WTC11 (cell line): ENCODE results near the gene FSTL1. TPM values are rescaled to one million over a fixed set of nuclear protein-coding genes. Genes with fewer than 3 reads are reported as not detected.

Experiments
- ATAC-seq: fragments of 200-7000 bp; cut with Tn5 transposase; 2 replicates; pipeline ENCODE4 v1.10.0; 2021; ENCODE audit warnings: mild to moderate bottlenecking, moderate library complexity
- CTCF ChIA-PET: fragments of 300-600 bp; sonication (Branson Sonifier 250); formaldehyde crosslinking; loops from one replicate; lab custom pipeline; 2021; ENCODE audit warnings: antibody characterized with exemption; lab: Charles Lee
- POLR2A ChIA-PET: fragments of 350-600 bp; sonication (Branson Sonifier 250); formaldehyde crosslinking; loops from one replicate; lab custom pipeline; 2021; ENCODE audit warnings: antibody characterized with exemption; lab: Charles Lee
- DNase-seq: peaks from one replicate; pipeline ENCODE4 v3.0.0; 2021; ENCODE audit warnings: low spot score
- H3K27ac Mint-ChIP-seq: 2 replicates; pipeline ENCODE4 v1.8.0; 2021; ENCODE audit warnings: mixed read lengths
- H3K27me3 Mint-ChIP-seq: 2 replicates; pipeline ENCODE4 v1.8.0; 2021; ENCODE audit warnings: low read depth, mild to moderate bottlenecking, moderate library complexity, mixed read lengths
- H3K36me3 Mint-ChIP-seq: 2 replicates; pipeline ENCODE4 v1.8.0; 2021; ENCODE audit warnings: mixed read lengths
- H3K4me1 Mint-ChIP-seq: 2 replicates; pipeline ENCODE4 v1.8.0; 2022; ENCODE audit warnings: mixed read lengths
- H3K4me3 Mint-ChIP-seq: 2 replicates; pipeline ENCODE4 v1.8.0; 2021; ENCODE audit warnings: mild to moderate bottlenecking, moderate library complexity, mixed read lengths
- H3K9me3 Mint-ChIP-seq: 2 replicates; pipeline ENCODE4 v1.8.0; 2021; ENCODE audit warnings: mixed read lengths
- CBFB ChIP-seq: sonication (generic); formaldehyde crosslinking; IDR thresholded peaks from 2 replicates; pipeline ENCODE4 v1.8.1; 2022; ENCODE audit warnings: mild to moderate bottlenecking, low read depth, missing genetic modification reagents
- CREM ChIP-seq: sonication (generic); formaldehyde crosslinking; IDR thresholded peaks from 2 replicates; pipeline ENCODE4 v1.8.1; 2022; ENCODE audit warnings: mild to moderate bottlenecking, missing genetic modification reagents, moderate library complexity
- E2F4 ChIP-seq: sonication (generic); formaldehyde crosslinking; IDR thresholded peaks from 2 replicates; pipeline ENCODE4 v1.8.1; 2022; ENCODE audit warnings: low read depth, mild to moderate bottlenecking, moderate library complexity, missing genetic modification reagents, borderline replicate concordance
- ERG ChIP-seq: fragments of 250-450 bp; sonication (Bioruptor Pico); IDR thresholded peaks from 2 replicates; pipeline ENCODE4 v1.8.0; 2021; ENCODE audit warnings: mild to moderate bottlenecking
- FOXK1 ChIP-seq: sonication (generic); formaldehyde crosslinking; IDR thresholded peaks from 2 replicates; pipeline ENCODE4 v1.8.0; 2022; ENCODE audit warnings: mild to moderate bottlenecking, moderate library complexity, missing genetic modification reagents
- GTF2I ChIP-seq: fragments of 250-450 bp; sonication (Bioruptor Pico); conservative IDR thresholded peaks from 2 replicates; pipeline ENCODE4 v1.4.0; 2021; ENCODE audit warnings: mild to moderate bottlenecking
- HMGA2 ChIP-seq: fragments of 250-450 bp; sonication (Bioruptor Pico); IDR thresholded peaks from 2 replicates; pipeline ENCODE4 v1.4.0; 2021; ENCODE audit warnings: mild to moderate bottlenecking, moderate library complexity
- MAX ChIP-seq: sonication (generic); formaldehyde crosslinking; IDR thresholded peaks from 2 replicates; pipeline ENCODE4 v1.8.0; 2022; ENCODE audit warnings: mild to moderate bottlenecking, missing genetic modification reagents
- NR1H2 ChIP-seq: sonication (generic); formaldehyde crosslinking; IDR thresholded peaks from 2 replicates; pipeline ENCODE4 v1.9.0; 2021; ENCODE audit warnings: mild to moderate bottlenecking, moderate library complexity, missing genetic modification reagents
- SMAD3 ChIP-seq: sonication (generic); formaldehyde crosslinking; IDR thresholded peaks from 2 replicates; pipeline ENCODE4 v1.8.0; 2022; ENCODE audit warnings: missing genetic modification reagents, mild to moderate bottlenecking, borderline replicate concordance
- TCF7 ChIP-seq: sonication (generic); formaldehyde crosslinking; IDR thresholded peaks from 2 replicates; pipeline ENCODE4 v1.8.0; 2022; ENCODE audit warnings: mild to moderate bottlenecking, low read depth, missing genetic modification reagents, moderate library complexity
- ZNF232 ChIP-seq: sonication (generic); formaldehyde crosslinking; IDR thresholded peaks from 2 replicates; pipeline ENCODE4 v1.8.0; 2022; ENCODE audit warnings: mild to moderate bottlenecking, missing genetic modification reagents
- ZNF263 ChIP-seq: sonication (generic); formaldehyde crosslinking; IDR thresholded peaks from 2 replicates; pipeline ENCODE4 v1.8.1; 2022; ENCODE audit warnings: low read depth, mild to moderate bottlenecking, moderate library complexity, missing genetic modification reagents
- ZNF281 ChIP-seq: sonication (generic); formaldehyde crosslinking; IDR thresholded peaks from 2 replicates; pipeline ENCODE4 v1.8.0; 2023; ENCODE audit warnings: mild to moderate bottlenecking, missing genetic modification reagents
- ZNF416 ChIP-seq: fragments of 250-450 bp; sonication (Bioruptor Pico); IDR thresholded peaks from 2 replicates; pipeline ENCODE4 v1.9.0; 2021; ENCODE audit warnings: mild to moderate bottlenecking, inconsistent platforms
- ZNF423 ChIP-seq: fragments of 250-450 bp; sonication (Bioruptor Pico); IDR thresholded peaks from 2 replicates; pipeline ENCODE4 v2.1.2; 2022; ENCODE audit warnings: mild to moderate bottlenecking, moderate library complexity
- ZNF532 ChIP-seq: fragments of 250-450 bp; sonication (Bioruptor Pico); IDR thresholded peaks from 2 replicates; pipeline ENCODE4 v1.9.0; 2021; ENCODE audit warnings: mild to moderate bottlenecking, borderline replicate concordance
- total RNA-seq: library from RNA; stranded (reverse); gene quantifications from 3 replicates; pipeline ENCODE4 v1.2.3, GENCODE V29; 2021
- TF ChIP-seq, protein P1 (sequence below): sonication (generic); formaldehyde crosslinking; IDR thresholded peaks from 2 replicates; pipeline ENCODE4 v1.8.1; 2022; ENCODE audit warnings: mild to moderate bottlenecking, moderate library complexity, missing genetic modification reagents
- TF ChIP-seq, protein P2 (sequence below): sonication (generic); formaldehyde crosslinking; IDR thresholded peaks from 2 replicates; pipeline ENCODE4 v1.8.1; 2022; ENCODE audit warnings: mild to moderate bottlenecking, missing genetic modification reagents, moderate library complexity, borderline replicate concordance
- TF ChIP-seq, protein P3 (sequence below): sonication (generic); formaldehyde crosslinking; IDR thresholded peaks from 2 replicates; pipeline ENCODE4 v1.8.0; 2022; ENCODE audit warnings: mild to moderate bottlenecking, missing genetic modification reagents

Gene FSTL1
- total RNA-seq, 1 experiment from 2014 or later, result 271 TPM

DNA sequence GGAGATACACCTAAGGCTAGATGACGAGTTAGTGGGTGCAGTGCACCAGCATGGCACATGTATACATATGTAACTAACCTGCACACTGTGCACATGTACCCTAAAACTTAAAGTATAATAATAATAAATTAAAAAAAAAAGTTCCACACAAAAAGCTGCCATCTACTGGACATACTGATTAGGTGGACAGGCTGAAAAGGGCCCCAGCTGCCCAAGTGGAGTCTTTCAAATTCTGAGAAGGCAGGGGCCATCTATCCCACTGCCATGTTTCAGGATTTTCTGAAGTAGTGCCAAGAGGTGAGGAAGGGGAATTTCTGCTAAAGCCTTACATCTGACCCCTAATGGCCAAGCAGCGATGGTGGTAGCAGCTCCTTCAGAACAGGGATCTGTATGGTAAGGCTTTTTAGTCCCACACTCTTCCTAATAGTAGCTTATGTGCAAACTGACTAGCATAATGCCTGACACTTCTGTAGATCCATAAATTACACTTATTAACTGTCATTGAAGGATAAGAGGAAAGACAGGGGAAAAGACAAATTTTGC, 7.7 kb downstream of the FSTL1 start:
- DNase-seq (no peak), ATAC-seq (peak; percentile 78)
- ChIA-PET POLR2A (interaction anchor here (1.3 kb wide), 1 partner anchor 11 kb away, joined by 3 read pairs; no protein-coding TSS in a partner anchor), CTCF (interaction anchor here (0.8 to 4.5 kb wide), 7 partner anchors 11 to 125 kb away, joined by 3 to 39 read pairs (median 5); no protein-coding TSS in a partner anchor)
- Mint-ChIP-seq H3K27ac (peak overlapping the region; percentile 14; the same call in 1 of the 2 replicates), H3K9me3 (no peaks in the 10 kb centered on the region), H3K4me1 (peaks cover 40% of the 10 kb centered on the region), H3K27me3 (no peaks in the 10 kb centered on the region), H3K36me3 (peaks cover 35% of the 10 kb centered on the region), H3K4me3 (no peak overlapping the region)
- no peak for TF ChIP-seq NR1H2 (CRISPR knock-in tag)
- TF ChIP-seq TCF7 (CRISPR knock-in tag), result no peak
- no peak for TF ChIP-seq ERG (CRISPR knock-in tag)
- TF ChIP-seq, protein P1, sequence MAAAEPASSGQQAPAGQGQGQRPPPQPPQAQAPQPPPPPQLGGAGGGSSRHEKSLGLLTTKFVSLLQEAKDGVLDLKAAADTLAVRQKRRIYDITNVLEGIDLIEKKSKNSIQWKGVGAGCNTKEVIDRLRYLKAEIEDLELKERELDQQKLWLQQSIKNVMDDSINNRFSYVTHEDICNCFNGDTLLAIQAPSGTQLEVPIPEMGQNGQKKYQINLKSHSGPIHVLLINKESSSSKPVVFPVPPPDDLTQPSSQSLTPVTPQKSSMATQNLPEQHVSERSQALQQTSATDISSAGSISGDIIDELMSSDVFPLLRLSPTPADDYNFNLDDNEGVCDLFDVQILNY (CRISPR knock-in tag), result no peak
- no peak for TF ChIP-seq ZNF532 (CRISPR knock-in tag)
- TF ChIP-seq GTF2I (CRISPR knock-in tag), result no peak
- TF ChIP-seq FOXK1 (CRISPR knock-in tag), result no peak
- no peak for TF ChIP-seq CREM (CRISPR knock-in tag)
- no peak for TF ChIP-seq ZNF281 (CRISPR knock-in tag)
- TF ChIP-seq SMAD3 (CRISPR knock-in tag), result no peak
- no peak for TF ChIP-seq ZNF263 (CRISPR knock-in tag)
- TF ChIP-seq, protein P2, sequence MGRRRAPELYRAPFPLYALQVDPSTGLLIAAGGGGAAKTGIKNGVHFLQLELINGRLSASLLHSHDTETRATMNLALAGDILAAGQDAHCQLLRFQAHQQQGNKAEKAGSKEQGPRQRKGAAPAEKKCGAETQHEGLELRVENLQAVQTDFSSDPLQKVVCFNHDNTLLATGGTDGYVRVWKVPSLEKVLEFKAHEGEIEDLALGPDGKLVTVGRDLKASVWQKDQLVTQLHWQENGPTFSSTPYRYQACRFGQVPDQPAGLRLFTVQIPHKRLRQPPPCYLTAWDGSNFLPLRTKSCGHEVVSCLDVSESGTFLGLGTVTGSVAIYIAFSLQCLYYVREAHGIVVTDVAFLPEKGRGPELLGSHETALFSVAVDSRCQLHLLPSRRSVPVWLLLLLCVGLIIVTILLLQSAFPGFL (CRISPR knock-in tag), result no peak

GRCh38 chr3:120441776-120442175, 9.0 kb downstream of the FSTL1 start:
- CTCF ChIA-PET, result interaction anchor here (0.5 kb wide), 1 partner anchor 17 kb away, joined by 3 read pairs; no protein-coding TSS in a partner anchor
- H3K4me1 Mint-ChIP-seq, result peaks cover 38% of the 10 kb centered on the region
- DNase-seq (no peak), ATAC-seq (no peak)
- no peaks in the 10 kb centered on the region for H3K9me3 Mint-ChIP-seq
- no peaks in the 10 kb centered on the region for H3K27me3 Mint-ChIP-seq
- H3K36me3 Mint-ChIP-seq, result peaks cover 32% of the 10 kb centered on the region
- H3K4me3 Mint-ChIP-seq, result no peak overlapping the region
- H3K27ac Mint-ChIP-seq, result peak overlapping the region; percentile 81
- POLR2A ChIA-PET, result no interaction called here
- TF ChIP-seq ZNF423 (no peak), E2F4 (no peak), ZNF232 (CRISPR knock-in tag) (no peak), CBFB (no peak), ZNF416 (CRISPR knock-in tag) (no peak), HMGA2 (CRISPR knock-in tag) (no peak), MAX (no peak)
- TF ChIP-seq, protein P3, sequence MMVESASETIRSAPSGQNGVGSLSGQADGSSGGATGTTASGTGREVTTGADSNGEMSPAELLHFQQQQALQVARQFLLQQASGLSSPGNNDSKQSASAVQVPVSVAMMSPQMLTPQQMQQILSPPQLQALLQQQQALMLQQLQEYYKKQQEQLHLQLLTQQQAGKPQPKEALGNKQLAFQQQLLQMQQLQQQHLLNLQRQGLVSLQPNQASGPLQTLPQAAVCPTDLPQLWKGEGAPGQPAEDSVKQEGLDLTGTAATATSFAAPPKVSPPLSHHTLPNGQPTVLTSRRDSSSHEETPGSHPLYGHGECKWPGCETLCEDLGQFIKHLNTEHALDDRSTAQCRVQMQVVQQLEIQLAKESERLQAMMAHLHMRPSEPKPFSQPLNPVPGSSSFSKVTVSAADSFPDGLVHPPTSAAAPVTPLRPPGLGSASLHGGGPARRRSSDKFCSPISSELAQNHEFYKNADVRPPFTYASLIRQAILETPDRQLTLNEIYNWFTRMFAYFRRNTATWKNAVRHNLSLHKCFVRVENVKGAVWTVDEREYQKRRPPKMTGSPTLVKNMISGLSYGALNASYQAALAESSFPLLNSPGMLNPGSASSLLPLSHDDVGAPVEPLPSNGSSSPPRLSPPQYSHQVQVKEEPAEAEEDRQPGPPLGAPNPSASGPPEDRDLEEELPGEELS (CRISPR knock-in tag), result no peak
